ENCODE data around the gene CLOCK. TPM values are rescaled to one million over a fixed set of nuclear protein-coding genes. Genes with fewer than 3 reads are reported as not detected.

CLOCK gene
- total and polyA plus RNA-seq, 11 donors, result 8.3 to 42.1 (median 31.0) TPM

GRCh38 chr4:55498051-55498450 is 48.7 kb downstream of the CLOCK start:
- Histone ChIP-seq H3K36me3 (peaks cover 0 to 10% (median 0%) of the 10 kb centered on the region in 9 donors), H3K4me3 (no peak overlapping the region), H3K4me1 (no peaks in the 10 kb centered on the region), H3K9me3 (peaks cover 0 to 8% (median 0%) of the 10 kb centered on the region in 12 donors), H3K27ac (no peak overlapping the region), H3K27me3 (no peaks in the 10 kb centered on the region)
- whole genome bisulfite sequencing, 4 donors, result 68 to 75% (median 74%) methylated on average over 3 of the region's 3 CpGs
- intact Hi-C loops (cut with DNase I), result no loop called here
- DNase-seq (no peak), ATAC-seq (no peak)
- TF ChIP-seq CTCF (IDR thresholded peaks at IDR 0.05) (no peak), POLR2A (IDR thresholded peaks at IDR 0.05) (no peak)

GRCh38 chr4:55491486-55491885 is 55.2 kb downstream of the CLOCK start:
- no peaks in the 10 kb centered on the region for H3K4me1 ChIP-seq
- intact Hi-C loops (cut with DNase I), result no loop called here
- H3K4me3 ChIP-seq, result no peak overlapping the region
- WGBS, 4 donors, result 80 to 88% (median 83%) methylated on average over 1 of the region's 1 CpG
- H3K36me3 ChIP-seq, result peaks cover 0 to 32% (median 22%) of the 10 kb centered on the region in 9 donors
- H3K27ac ChIP-seq, result no peak overlapping the region
- no peaks in the 10 kb centered on the region for H3K27me3 ChIP-seq
- ATAC-seq (no peak), DNase-seq (no peak)
- no peak for TF ChIP-seq POLR2A (IDR thresholded peaks at IDR 0.05)
- H3K9me3 ChIP-seq, result peaks cover 0 to 8% (median 0%) of the 10 kb centered on the region in 12 donors

- peaks cover 0 to 30% (median 26%) of the 10 kb centered on the region in 9 donors for H3K36me3 ChIP-seq
- H3K27ac ChIP-seq, result no peak overlapping the region
- H3K4me3 ChIP-seq, result no peak overlapping the region
- H3K9me3 ChIP-seq, result peaks cover 0 to 4% (median 0%) of the 10 kb centered on the region in 12 donors
- ATAC-seq (no peak), DNase-seq (no peak)
- intact Hi-C loops (cut with DNase I), result no loop called here
- H3K27me3 ChIP-seq, result no peaks in the 10 kb centered on the region
- H3K4me1 ChIP-seq, result no peaks in the 10 kb centered on the region
- WGBS, 4 donors, result 95 to 98% (median 97%) methylated on average over 3 of the region's 3 CpGs
- TF ChIP-seq CTCF (IDR thresholded peaks at IDR 0.05), result no peak
- no peak for TF ChIP-seq POLR2A (IDR thresholded peaks at IDR 0.05)
Measured at GRCh38 chr4:55488716-55489115, 58.0 kb downstream of the CLOCK start.

- Histone ChIP-seq H3K4me1 (no peaks in the 10 kb centered on the region), H3K27ac (no peak overlapping the region), H3K27me3 (no peaks in the 10 kb centered on the region), H3K36me3 (peaks cover 0 to 51% (median 30%) of the 10 kb centered on the region in 9 donors), H3K9me3 (peaks cover 0 to 4% (median 0%) of the 10 kb centered on the region in 12 donors), H3K4me3 (no peak overlapping the region)
- DNase-seq (no peak), ATAC-seq (no peak)
- 97 to 98% (median 98%) methylated on average over 1 of the region's 1 CpG for WGBS, 4 donors
- intact Hi-C loops (cut with DNase I), result no loop called here
- TF ChIP-seq POLR2A (IDR thresholded peaks at IDR 0.05) (no peak), CTCF (IDR thresholded peaks at IDR 0.05) (no peak)
Measured at GRCh38 chr4:55485821-55486220, 60.9 kb downstream of the CLOCK start.

- intact Hi-C loops (cut with DNase I), result no loop called here
- H3K27me3 ChIP-seq, result no peaks in the 10 kb centered on the region
- H3K36me3 ChIP-seq, result peaks cover 0 to 56% (median 28%) of the 10 kb centered on the region in 9 donors
- no peak overlapping the region for H3K4me3 ChIP-seq
- no peak for DNase-seq
- TF ChIP-seq CTCF (IDR thresholded peaks at IDR 0.05) (no peak), POLR2A (IDR thresholded peaks at IDR 0.05) (no peak)
- 53 to 62% (median 57%) methylated on average over 5 of the region's 5 CpGs for WGBS, 4 donors
- no peaks in the 10 kb centered on the region for H3K4me1 ChIP-seq
- H3K9me3 ChIP-seq, result no peaks in the 10 kb centered on the region
- no peak for ATAC-seq
- no peak overlapping the region for H3K27ac ChIP-seq
Measured at GRCh38 chr4:55483315-55483714, 63.4 kb downstream of the CLOCK start.
